ENCODE data around the gene RNF150. TPM values are rescaled to one million over a fixed set of nuclear protein-coding genes. Genes with fewer than 3 reads are reported as not detected.

Gene RNF150
- total and polyA plus RNA-seq, 2 of the 4 experiments (the other 2 are of a cell fraction), result 6.2 to 18.1 TPM

DNA sequence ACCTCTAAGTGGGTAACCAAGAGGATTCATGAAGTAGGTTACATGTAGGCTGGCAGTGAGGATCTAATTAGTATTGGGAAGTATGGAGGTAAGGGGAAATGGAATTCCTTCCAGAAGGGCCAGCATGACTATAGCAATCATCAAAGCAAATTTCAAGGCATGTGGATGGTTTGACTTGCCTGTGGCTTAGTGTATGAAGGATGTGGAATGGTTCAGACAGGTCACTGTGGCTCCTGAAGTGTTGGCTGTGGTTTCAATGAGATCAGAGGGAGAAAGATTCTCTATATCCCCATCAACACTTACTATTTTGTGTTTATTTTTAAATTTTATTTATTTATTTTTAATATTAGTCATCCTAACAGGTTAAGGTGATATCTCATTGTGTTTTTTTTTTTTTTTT is 255.5 kb downstream of the RNF150 start (continued):
- TF ChIP-seq, protein P1, sequence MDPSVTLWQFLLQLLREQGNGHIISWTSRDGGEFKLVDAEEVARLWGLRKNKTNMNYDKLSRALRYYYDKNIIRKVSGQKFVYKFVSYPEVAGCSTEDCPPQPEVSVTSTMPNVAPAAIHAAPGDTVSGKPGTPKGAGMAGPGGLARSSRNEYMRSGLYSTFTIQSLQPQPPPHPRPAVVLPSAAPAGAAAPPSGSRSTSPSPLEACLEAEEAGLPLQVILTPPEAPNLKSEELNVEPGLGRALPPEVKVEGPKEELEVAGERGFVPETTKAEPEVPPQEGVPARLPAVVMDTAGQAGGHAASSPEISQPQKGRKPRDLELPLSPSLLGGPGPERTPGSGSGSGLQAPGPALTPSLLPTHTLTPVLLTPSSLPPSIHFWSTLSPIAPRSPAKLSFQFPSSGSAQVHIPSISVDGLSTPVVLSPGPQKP (IDR thresholded peaks at IDR 0.05; ENCODE audit: borderline replicate concordance, low read depth, low read length), result no peak

DNA sequence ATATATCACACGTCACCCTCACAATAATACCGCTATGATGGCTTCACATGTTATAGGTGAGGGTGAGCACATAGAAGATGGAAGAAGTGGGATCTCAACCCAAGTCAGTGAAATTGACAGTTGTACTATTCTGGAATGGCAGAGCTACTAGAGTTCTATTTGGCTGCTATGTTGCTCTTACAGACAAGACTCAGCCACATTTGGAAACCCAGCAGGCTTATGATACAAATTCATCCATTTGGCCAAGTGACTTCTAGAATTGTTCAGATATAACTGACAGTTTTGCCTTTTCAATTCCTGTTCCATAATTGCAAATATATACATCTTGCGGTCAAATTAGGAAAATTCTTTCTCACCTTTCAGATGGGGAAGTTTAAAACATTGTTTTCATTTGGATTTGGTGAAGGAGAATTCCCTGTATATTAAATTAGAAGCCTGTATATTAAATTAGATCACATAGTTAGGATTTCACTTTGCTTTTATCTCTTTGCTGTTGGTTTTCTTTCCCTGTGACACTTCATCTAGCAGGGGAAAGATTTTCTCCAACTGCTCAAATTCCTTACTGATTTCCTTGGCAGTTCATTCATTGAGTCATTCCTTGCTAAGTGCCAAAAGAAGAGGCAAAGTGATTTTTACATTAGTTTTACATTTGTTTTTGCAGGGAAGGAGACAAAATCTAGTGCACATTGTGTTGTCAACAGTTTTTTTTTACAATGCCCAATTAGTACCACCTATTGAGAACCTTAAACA is 256.5 kb downstream of the RNF150 start:
- Histone ChIP-seq H3K27me3 (ENCODE audit: control insufficient read depth, insufficient read depth, low read length) (no peaks in the 10 kb centered on the region), H4K91ac (ENCODE audit: insufficient read depth, low read depth, low read length) (no peak overlapping the region), H4K8ac (ENCODE audit: low read depth in 2 of 2, low read length in 2 of 2) (no peak overlapping the region), H3K4me1 (ENCODE audit: control insufficient read depth, insufficient read depth, low read length) (peaks cover 2% of the 10 kb centered on the region; the same call in 1 of the 2 replicates), H3K9me1 (ENCODE audit: insufficient read depth, low read length) (no peaks in the 10 kb centered on the region), H2BK5ac (ENCODE audit: low read depth, low read length, poor library complexity, severe bottlenecking) (no peak overlapping the region), H3K56ac (ENCODE audit: extremely low read depth, insufficient read depth, low read length) (no peak overlapping the region), H2AFZ (replicated peaks; ENCODE audit: low read length, poor library complexity) (no peak overlapping the region), H2BK120ac (ENCODE audit: low read depth, low read length) (no peak overlapping the region), H3K14ac (replicated peaks; ENCODE audit: low read depth, low read length) (no peak overlapping the region), H3K4ac (ENCODE audit: low read depth, low read length) (no peak overlapping the region), H3K79me1 (ENCODE audit: low read depth in 1 of 2, low read length in 2 of 2) (no peaks in the 10 kb centered on the region), H3K18ac (ENCODE audit: low read depth, low read length) (no peak overlapping the region), H4K5ac (ENCODE audit: low read depth, low read length) (no peak overlapping the region), H4K20me1 (ENCODE audit: insufficient read depth, low read length) (no peaks in the 10 kb centered on the region), H2BK20ac (ENCODE audit: low read depth, low read length) (no peak overlapping the region), H3K4me3 (ENCODE audit: insufficient read depth, low read depth, low read length) (no peak overlapping the region), H3K4me2 (ENCODE audit: low read depth, low read length) (peak overlapping the region; percentile 41; the same call in 1 of the 2 replicates), H3K23ac (ENCODE audit: low read depth, low read length) (no peak overlapping the region), H2AK5ac (ENCODE audit: low read depth, low read length) (no peak overlapping the region), H2BK15ac (ENCODE audit: low read depth, low read length) (no peak overlapping the region), H3K9ac (ENCODE audit: low read depth, low read length) (no peak overlapping the region), H3K36me3 (ENCODE audit: control insufficient read depth, insufficient read depth, low read length) (no peaks in the 10 kb centered on the region), H3K27ac (ENCODE audit: insufficient read depth, low read length) (no peak overlapping the region), H2AK9ac (replicated peaks; ENCODE audit: low read depth, low read length, poor library complexity) (no peak overlapping the region), H3K9me3 (ENCODE audit: control insufficient read depth, insufficient read depth, low read length) (peaks cover 2% of the 10 kb centered on the region; the same call in 1 of the 2 replicates)
- TF ChIP-seq FOS (IDR thresholded peaks at IDR 0.05; ENCODE audit: low read depth, low read length), result no peak
- TF ChIP-seq, protein P2, sequence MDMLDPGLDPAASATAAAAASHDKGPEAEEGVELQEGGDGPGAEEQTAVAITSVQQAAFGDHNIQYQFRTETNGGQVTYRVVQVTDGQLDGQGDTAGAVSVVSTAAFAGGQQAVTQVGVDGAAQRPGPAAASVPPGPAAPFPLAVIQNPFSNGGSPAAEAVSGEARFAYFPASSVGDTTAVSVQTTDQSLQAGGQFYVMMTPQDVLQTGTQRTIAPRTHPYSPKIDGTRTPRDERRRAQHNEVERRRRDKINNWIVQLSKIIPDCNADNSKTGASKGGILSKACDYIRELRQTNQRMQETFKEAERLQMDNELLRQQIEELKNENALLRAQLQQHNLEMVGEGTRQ (IDR thresholded peaks at IDR 0.05; ENCODE audit: low read depth, low read length), result no peak
- TF ChIP-seq RCOR1 (IDR thresholded peaks at IDR 0.05; ENCODE audit: insufficient replicate concordance, low read length), result no peak
- TF ChIP-seq CHD1 (IDR thresholded peaks at IDR 0.05; ENCODE audit: low read depth, low read length), result no peak
- TF ChIP-seq MAFK (IDR thresholded peaks at IDR 0.05; ENCODE audit: low read depth, low read length), result no peak
- no peak for TF ChIP-seq RFX5 (IDR thresholded peaks at IDR 0.05; ENCODE audit: low read depth, low read length)
- no peak for TF ChIP-seq NFE2L2 (IDR thresholded peaks at IDR 0.05; ENCODE audit: low read depth, low read length)
- TF ChIP-seq SMC3 (IDR thresholded peaks at IDR 0.05; ENCODE audit: low read depth, low read length), result no peak
- DNase-seq (peak; percentile 66), ATAC-seq (ENCODE audit: low read depth) (0 out of 2 replicates have a peak, but pooled peaks have one; percentile 65)
- POLR2A ChIA-PET (ENCODE audit: unreplicated experiment), result no interaction called here
- in situ Hi-C loops (cut with MboI; ENCODE audit: low sequenced_read_pairs), result no loop called here
- CTCF ChIA-PET, result no interaction called here
- intact Hi-C loops (cut with micrococcal nuclease), result no loop called here
- WGBS, 2 experiments (ENCODE audit: extremely low coverage in 2 of 2, insufficient read length in 1 of 2), result no CpG with 5 or more reads among the region's 3 CpGs
- BruUV-seq (replicated peaks), result no TSS peak
- dilution Hi-C loops (cut with HindIII; ENCODE audit: low sequenced_read_pairs, unreplicated experiment), result loop anchor here (25.0 kb wide), 1 partner anchor 261 kb away; the partner anchor contains the start of gene RNF150
